Frontal cortex (tissue), 4 donors: ENCODE measurements around the gene ATG16L2. TPM values are rescaled to one million over a fixed set of nuclear protein-coding genes. Genes with fewer than 3 reads are reported as not detected.
"Not testable (repeated sequence)": the region's sequence is repeated elsewhere in the genome, so short reads cannot be mapped to it uniquely, and the experiment has no call there.

Source experiments
- DNase-seq, 2 donors: peaks; one replicate each; pipeline ENCODE4 v3.0.0; 2012; ENCODE audit warnings: low spot score in 2 of 2
- FAIRE-seq: peaks from 2 replicates; lab custom pipeline; 2012; peaks lifted over from hg19 to GRCh38; lab: Jason Lieb, UNC
- total RNA-seq: library from RNA; depleted of rRNA; stranded (reverse); fragments of >200 nt; gene quantifications from one replicate; pipeline ENCODE4 v1.2.3, GENCODE V29; 2014
- donor health status: control.
- donor health status: control.
- donor health status: control.

The ATG16L2 gene
- total RNA-seq, 1 donor from 2014 or later = 2.9 TPM

DNA sequence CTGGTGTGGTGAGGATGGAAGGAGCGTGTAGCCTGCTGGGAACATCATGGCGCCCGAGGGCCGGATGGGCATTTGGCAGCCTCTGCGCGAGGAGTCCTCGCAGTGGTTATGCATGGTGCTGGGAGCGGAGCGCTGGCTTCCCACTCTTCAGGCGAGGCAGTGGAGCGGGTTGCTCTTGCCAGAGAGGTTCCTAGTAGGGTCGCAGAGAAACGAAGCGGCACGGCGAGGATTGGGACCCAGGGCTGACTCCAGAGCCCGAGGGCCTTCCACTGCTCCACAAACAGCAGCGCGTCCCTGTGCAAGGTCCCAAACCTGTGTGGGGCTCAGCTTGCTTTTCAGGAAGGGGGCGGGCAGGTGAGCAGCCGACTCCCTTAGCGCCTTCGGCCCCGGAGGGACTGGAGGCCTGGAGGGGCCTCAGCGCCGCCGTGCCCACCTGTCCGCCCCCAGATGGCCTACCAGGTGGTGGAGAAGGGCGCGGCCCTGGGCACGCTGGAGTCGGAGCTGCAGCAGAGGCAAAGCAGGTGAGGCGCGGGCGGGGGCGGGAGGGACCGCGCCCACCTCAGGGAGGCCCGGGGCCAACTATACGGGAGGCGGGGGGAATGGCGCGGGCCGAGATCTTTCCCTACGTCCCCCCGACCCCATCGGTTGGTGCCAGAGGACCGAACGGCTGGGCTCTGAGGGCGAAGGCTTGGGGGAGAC, 7.2 kb downstream of the ATG16L2 start:
- DNase-seq (no peak), FAIRE-seq (no peak)

DNA sequence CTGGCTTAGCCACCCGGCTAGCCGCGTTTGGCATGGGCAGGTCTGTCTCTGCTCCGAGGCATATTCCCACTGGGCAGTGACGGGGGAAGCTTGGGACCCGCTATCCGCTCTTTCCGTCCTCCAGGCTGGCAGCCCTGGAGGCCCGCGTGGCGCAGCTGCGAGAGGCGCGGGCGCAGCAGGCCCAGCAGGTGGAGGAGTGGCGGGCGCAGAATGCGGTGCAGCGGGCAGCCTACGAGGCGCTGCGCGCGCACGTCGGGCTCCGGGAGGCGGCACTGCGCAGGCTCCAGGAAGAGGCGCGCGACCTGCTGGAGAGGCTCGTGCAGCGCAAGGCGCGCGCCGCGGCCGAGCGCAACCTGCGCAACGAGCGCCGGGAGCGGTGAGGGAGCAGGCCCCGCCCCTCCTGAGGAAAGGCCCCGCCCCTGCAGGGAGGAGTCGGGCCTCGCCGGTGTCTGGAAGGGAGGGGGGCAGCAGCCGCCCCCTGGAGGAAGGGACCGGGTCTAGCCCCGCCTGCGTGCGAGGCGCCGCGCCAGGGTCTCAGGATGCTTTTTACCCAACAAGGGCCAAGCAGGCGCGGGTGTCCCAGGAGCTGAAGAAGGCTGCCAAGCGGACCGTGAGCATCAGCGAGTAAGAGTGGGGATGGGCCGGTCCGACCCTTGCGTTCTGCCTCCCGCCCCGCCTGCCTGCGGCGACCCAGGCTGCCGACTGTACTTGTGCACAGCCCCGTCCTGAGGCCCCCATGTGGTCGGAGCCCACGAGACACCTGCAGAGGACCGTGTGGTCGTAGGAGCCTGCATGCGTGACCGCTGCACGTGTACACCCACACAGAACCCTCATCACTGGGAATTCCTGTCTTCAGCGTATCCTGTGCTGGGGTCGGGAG, 7.9 kb downstream of the ATG16L2 start:
- peak; percentile 95 to 99 for DNase-seq
- no peak for FAIRE-seq

DNA sequence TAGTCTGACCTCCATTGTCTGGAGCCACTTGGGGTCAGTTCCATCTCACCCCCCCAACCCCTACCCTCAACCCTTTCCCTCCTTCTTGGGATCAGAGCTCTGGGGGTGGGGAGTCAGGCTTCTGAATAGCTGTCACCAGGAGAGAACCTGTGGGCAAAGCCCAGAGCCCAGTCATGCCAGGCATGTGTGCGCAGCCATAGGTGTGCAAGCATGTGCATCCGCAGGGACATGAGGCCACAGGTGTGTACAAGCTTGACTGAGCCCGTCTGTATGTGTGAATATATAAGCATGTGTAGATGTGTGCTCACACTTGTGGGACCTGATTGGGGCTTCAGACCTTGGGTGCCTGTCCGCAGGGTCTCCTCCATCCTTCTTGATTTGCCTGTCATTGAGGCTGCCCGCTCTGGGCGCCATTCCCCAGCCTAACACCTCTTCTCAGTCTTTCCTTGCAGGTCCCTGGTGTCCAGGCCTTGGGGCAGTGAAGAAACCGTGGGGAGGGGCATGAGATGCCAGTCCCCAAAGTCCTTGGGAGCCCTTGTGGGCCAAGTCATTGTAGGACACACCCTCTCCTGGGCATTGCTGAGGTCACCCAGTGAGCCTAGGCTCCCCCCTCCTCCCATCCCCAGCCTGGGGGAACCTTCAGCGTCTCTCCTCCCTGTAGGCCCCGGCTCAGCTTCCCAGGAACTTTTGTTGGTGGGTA, 9.0 kb downstream of the ATG16L2 start:
- no peak for FAIRE-seq

DNA sequence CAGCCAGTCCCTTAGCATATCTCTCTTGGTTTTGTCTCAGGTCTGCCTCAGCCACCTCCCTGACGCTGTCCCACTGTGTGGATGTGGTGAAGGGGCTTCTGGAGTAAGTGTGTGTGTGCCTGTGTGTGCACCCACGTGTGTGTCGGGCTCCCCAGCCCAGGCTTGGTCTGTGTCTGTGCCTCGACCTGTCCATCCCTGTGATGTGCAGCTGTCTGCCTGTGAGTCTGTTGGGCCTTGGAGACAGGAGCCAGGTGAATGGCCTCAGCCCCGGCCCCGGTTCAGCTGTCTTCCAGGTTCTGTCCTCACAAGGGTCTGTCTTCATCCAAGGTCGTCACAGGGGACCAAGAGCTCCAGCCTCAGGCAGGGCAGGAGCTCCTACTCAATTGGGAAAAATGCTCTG, 9.8 kb downstream of the ATG16L2 start:
- FAIRE-seq = no peak
- DNase-seq = no peak

More for the DNA sequence above, 9.0 kb downstream of the ATG16L2 start:
- no peak for DNase-seq

DNA sequence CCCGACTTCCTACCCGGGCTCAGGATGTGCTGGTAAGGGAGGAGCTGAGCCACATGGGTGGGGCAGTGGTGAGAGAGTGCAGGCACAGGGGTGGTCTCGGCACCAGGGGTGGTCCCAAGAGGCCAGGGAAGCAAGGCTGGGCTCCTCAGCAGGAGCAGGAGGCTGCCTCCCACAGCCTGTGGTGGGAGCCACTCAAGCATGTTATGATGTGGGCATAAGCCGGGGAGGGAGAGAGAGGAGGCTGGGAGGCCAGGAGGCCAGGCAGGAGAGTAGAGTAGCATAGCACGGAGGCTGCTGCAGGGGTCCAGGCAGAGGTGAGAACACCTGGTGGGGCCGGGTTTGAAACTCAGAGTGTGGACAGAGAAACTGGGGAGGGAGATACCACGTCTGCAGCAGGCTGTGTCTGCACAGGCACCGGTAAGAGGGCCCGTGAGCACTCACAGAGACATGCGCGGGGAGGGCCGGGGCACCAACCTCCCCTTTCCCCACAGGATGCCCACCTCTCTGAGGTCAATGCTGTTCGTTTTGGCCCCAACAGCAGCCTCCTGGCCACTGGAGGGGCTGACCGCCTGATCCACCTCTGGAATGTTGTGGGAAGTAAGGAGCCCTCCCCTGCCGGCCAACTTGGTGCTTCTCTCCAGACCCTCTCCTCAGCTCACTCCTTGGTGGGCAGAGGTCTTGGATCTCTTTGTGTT, 10.7 kb downstream of the ATG16L2 start:
- no peak for DNase-seq
- FAIRE-seq = no peak

DNA sequence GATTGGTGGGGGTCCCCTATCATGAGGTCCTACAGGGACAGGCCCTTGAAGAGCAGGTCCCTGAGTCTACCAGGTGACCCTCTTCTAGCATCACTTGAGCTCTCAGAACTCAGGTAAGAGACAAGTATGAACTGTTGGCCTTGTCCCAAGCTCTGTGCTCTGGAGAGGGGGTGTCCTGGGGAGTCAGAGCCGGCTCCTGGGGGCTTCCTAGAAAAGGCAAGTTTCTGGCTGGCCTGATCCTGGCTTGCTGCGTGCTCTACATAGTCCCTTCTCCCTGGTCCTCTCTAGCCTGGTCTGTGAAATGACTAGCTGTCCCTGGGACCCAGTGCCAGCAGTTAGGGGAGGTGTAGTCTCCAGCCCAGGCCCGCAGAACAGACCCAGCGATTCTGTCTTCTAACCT, 11.4 kb downstream of the ATG16L2 start:
- FAIRE-seq = no peak
- no peak for DNase-seq

DNA sequence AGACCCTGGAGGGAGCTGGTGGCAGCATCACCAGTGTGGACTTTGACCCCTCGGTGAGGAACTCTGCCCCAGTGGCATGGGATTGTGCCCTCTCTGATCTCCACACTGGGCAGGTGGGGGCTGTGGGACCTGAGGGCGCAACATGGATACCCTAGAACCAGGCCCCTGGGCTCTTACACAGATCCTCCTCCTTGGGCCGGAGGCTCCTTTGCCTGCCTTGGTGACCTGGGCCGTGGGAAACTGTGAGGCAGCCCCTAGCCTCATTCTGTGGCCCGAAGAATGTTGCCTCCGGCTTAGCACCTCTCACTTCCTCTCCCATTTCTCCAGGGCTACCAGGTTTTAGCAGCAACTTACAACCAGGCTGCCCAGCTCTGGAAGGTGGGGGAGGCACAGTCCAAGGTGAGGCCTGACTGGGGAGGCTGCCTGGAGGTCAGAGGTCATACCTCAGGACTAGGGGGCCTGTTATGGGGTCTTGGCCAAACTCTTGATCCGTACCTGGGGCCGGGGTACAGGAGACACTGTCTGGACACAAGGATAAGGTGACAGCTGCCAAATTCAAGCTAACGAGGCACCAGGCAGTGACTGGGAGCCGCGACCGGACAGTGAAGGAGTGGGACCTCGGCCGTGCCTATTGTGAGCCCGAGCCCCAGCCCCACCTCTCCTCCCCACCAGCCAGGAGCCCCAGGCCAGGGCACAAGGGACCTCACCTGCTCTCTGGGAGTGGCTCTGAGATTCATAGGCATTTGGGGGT, 12.2 kb downstream of the ATG16L2 start:
- DNase-seq (no peak), FAIRE-seq (no peak)

DNA sequence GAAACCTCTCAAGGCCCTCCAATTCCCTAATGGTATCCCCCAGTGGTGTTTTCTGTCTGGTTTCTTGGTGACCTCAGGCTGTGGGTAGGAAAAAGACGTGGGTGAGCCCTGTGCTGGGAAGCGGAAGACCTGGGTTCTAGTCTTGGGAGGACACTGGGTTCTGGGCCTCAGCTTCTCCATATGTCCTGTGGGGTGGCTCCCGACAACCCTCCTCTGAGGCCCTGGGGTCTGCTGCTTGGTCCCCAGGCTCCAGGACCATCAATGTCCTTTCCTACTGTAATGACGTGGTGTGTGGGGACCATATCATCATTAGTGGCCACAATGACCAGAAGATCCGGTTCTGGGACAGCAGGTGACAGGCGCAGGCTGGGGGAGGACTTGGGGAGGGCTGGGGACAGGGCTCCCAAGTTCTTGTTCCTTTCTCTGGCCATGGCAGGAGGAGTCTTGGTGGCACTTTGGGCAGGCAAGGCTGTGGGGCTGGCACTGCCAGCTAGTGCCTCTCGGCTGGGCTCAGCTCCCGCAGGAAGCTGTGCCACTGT, 12.8 kb downstream of the ATG16L2 start:
- no peak for DNase-seq
- FAIRE-seq = no peak

DNA sequence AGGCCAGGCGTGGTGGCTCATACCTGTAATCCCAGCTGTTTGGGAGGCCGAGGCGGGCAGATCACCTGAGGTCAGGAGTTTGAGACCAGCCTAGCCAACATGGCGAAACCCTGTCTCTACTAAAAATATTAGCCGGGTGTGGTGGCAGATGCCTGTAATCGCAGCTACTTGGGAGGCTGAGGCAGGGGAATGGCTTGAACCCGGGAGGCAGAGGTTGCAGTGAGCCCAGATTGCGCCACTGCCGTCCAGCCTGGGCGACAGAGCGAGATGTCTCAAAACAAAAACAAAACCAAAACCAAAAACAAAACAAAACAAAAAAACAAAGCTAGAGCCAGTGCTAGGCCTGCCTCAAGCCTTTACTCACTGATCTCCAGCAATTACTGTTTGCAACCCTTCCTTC, 13.4 kb downstream of the ATG16L2 start:
- not testable (repeated sequence) for FAIRE-seq, DNase-seq

DNA sequence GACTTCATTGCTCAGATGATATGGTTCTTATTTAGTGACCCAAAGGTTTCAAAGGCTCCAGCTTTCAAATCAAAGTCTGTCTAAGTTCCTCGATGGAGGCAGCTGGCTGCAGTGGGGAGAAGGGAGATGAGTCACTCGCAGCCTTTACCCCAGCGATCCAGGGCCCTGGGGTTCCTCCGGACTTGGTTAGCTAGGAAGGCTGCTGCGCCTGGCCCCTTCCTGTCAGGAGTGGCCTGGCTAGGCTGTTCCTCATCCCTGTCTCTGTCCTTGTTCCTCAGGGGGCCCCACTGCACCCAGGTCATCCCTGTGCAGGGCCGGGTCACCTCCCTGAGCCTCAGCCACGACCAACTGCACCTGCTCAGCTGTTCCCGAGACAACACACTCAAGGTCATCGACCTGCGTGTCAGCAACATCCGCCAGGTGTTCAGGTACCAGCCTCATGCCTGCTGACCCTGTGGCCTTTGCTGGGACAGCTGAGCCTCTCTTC, 13.9 kb downstream of the ATG16L2 start:
- FAIRE-seq (no peak), DNase-seq (no peak)

DNA sequence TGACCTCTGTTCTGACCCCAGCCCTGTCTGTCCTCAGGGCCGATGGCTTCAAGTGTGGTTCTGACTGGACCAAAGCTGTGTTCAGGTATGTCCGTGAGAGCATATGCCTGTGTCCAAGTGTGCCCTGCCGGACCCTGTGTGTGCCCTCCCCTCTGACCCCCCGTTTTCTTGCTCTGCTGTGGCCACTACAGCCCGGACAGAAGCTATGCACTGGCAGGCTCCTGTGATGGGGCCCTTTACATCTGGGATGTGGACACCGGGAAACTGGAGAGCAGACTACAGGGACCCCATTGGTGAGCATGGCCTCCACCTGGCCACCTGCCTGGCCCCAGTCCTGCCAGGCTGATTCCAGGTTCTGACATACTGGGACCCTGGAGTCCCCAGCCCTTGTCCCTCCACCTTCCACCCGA, 14.5 kb downstream of the ATG16L2 start:
- DNase-seq (no peak), FAIRE-seq (no peak)

DNA sequence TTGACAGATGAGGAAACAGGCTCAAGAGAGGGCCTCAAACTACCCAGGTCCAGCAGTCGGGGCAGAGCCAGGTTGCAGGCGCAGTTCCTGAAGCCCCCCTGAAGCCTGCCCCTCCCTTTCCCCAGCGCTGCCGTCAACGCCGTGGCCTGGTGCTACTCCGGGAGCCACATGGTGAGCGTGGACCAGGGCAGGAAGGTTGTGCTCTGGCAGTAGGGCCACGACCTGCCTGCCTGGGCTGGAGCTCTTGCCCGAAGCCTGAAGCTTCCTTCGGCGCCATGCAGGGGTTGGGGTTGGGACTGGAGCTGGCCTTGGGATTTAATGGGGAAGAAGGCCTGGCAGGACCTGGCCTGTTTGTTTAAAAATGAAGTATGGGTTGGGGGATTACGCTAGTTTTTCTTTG, 15.0 kb downstream of the ATG16L2 start:
- FAIRE-seq = no peak
- DNase-seq = no peak

DNA sequence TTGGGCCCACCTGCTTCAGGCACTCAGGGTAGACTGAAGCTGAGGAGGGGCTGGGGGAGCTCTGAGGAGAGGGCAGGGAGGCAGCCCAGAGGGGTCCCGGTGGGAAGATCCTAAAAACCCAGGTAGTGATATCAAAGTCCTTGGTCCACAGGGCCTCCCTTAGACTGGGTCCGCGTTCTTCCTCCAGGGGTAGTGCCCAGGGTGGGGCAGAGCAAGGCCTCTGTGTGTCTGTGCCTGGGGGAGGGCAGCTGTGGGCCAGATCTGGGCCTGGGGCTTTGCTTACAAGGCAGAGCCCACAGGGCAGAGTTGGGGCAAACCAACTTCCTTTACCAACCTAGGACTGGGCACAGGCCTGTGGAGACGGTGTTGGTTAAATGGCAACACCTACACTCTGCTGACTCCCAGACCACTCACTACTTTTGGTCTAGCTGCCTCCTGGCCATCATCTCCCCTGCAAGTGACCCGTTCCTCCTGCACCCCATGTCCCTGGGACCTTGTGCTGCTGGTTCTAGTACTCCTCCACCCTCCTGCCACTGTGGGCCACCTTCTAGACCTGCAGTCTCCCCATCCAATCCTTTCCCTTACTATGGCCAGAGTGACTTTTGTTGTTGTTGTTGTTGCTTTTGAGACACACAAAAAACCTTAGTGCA, 15.8 kb downstream of the ATG16L2 start:
- FAIRE-seq (no peak), DNase-seq (no peak)

DNA sequence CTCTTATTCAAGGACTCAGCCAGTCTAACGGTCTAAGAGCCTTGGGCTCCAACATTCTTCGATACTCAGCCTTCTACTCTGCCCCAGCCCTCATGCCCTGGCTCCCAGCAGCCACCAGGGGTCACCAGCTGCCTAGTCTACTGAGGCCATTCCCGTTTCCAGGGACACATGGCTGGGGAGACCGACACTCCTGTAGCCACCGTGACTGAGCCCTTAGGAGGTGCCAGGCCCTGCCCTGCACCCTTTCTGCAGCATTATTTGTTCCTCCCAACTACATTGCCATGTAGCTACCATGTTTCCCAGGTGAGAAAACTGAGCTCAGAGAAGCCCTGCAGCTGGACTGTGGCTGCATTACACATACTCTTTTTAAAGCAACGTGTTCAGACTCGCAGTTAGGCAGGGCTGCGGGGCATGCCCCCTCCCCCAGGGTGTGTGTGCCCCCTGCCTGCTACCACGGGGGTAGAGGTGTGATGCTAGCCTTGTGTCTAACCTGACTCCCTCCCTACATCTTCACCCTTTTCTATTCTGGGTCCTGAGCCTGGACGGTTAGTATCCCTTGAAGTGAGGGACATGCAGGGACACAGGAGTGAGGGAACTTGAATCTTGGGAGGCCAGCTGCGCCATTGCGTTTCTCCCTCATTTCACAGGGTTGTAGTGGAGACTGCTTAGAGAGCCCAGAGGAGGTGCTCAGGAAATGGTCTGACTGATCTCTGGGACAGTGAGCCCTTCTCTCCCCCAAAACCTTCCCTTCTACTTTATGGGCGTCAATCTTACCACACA, 17.5 kb downstream of the ATG16L2 start:
- DNase-seq = peak in 1 of 2 donors; percentile 79
- FAIRE-seq = no peak

DNA sequence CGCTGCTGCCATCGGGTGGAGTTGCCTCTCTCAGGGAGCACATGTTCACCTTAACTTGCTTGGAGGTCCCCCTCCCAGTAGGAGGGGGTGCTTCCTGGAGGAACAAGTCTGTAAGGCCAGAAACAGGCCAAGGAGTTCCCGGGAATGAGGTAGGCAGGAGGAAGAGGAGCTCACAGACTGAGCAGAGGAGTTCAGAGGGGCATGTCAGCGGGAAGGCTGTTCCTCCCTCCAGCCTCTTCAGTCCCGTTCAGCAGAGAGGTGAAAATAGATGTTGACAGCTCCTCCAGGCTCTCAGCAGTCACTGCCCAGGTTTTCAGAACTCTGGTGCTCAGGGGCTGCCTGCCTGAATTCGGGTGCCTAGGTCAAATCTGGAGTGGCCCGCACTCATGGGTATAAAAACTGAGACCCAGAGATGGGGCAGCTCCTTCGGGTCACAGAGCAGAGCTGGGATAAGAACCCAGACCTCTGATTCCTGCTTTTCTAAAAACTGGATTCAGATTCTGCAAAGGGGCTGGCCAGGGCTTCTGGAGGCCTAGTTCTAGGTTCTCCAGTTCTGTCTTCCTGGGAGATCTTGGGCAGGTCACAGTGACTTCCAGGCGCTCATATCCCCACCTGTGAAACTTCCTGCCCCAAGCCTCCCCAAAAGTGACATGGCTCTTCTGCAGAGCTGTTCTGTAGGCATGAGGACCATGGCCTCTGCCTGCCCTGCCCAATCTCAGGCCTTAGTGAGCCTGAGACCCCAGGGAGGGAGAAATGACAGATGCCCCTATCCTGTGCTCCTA, 18.3 kb downstream of the ATG16L2 start:
- no peak for DNase-seq
- no peak for FAIRE-seq

DNA sequence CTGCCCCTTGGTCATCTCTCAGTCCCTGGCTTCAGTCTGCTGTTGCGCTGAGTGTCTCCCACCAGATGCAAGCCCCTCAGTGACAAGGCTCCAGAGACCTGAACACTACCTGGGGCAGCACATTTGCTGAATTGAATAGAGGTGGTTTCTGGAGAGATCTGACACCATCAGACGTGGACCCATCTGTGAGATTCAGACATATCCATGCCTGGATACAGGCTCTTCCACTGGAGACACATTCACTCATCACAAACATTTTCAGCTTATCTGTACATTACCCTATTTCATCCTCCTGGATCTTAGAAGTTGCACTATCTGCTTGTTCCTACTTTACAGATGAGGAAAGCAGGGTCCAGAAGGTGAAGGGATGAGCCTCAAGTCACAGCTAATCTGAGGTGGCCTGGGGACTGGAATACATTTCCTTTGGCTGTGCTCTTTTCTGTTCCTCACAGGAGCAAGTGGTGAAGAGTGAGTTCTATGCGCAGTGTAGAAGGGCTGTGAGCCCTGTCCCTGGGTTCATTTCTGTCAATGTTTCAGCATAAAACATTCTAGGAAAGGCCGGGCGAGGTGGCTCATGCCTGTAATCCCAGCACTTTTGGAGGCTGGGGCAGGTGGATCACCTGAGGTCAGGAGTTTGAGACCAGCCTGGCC, 19.0 kb downstream of the ATG16L2 start:
- DNase-seq (no peak), FAIRE-seq (no peak)
